ENCODE data around the gene SORCS2. TPM values are rescaled to one million over a fixed set of nuclear protein-coding genes. Genes with fewer than 3 reads are reported as not detected.
A peak's percentile ranks its signal among the peaks of the same experiment; 100 is the strongest.

SORCS2 gene
- total RNA-seq, 1 donor from 2014 or later: 5.2 TPM

DNA sequence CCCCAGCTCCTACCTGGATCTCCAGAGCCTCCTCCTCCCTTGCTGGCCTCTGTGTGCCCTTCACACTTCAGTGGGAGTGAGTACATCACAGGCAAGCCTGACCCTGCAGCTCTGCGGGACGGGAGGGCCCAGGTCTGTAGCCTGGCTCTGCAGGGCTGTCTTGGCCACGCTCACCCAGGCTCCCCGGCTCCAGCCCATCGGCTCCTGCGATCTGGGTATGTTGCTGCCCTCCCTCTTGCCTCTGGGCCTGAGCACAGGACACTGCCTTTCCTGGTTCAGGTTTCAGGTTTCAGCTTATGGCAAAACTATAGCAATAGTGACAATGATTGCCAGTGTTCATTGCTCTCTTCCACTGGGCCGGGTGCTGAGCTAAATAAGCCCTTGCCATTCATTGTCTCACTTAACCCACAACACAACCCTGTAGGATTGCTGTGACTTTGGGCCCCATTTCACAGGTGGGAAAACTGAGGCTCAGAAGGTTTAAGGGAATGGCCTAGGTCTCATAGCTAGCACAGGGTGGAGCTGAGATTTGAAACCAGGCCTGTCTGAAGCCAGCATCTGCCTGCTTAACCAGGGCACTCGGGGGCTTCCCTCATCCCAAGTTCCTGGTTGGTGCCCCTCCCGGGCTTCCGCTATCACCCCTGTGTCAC, 44.6 kb upstream of the SORCS2 start:
- Mint-ChIP-seq H3K27ac (peak overlapping the region; percentile 21), H3K27me3 (ENCODE audit: insufficient read depth, low read depth) (peaks cover 3% of the 10 kb centered on the region), H3K9me3 (no peaks in the 10 kb centered on the region), H3K4me1 (peaks cover 22% of the 10 kb centered on the region), H3K36me3 (no peaks in the 10 kb centered on the region), H3K4me3 (no peak overlapping the region)
- H3K9me3 ChIP-seq (ENCODE audit: low read depth): no peaks in the 10 kb centered on the region
- H2AFZ ChIP-seq (replicated peaks): no peak overlapping the region
- H3K27me3 ChIP-seq: no peaks in the 10 kb centered on the region
- no peak overlapping the region for H3K27ac ChIP-seq
- H4K20me1 ChIP-seq (ENCODE audit: low read depth): no peaks in the 10 kb centered on the region
- H3K4me1 ChIP-seq: peaks cover 3% of the 10 kb centered on the region
- no peak for DNase-seq (ENCODE audit: low spot score)
- H3F3A ChIP-seq (ENCODE audit: low read depth): peaks cover 9% of the 10 kb centered on the region
- H3K9ac ChIP-seq: no peak overlapping the region
- H3K36me3 ChIP-seq: no peaks in the 10 kb centered on the region
- no peak overlapping the region for H3K4me3 ChIP-seq
- TF ChIP-seq CTCF (IDR thresholded peaks at IDR 0.05) (no peak), EZH2phosphoT487 (IDR thresholded peaks at IDR 0.05) (no peak), EZH2 (IDR thresholded peaks at IDR 0.05) (no peak)
- no peak overlapping the region for H3K4me2 ChIP-seq
- no peaks in the 10 kb centered on the region for H3K79me2 ChIP-seq (ENCODE audit: low read depth)

GRCh38 chr4:7148337-7148736, 44.0 kb upstream of the SORCS2 start:
- no peaks in the 10 kb centered on the region for H3K4me1 ChIP-seq
- no peak overlapping the region for H3K27ac ChIP-seq
- no peak overlapping the region for H3K4me2 ChIP-seq
- no peak for DNase-seq (ENCODE audit: low spot score)
- no peak for TF ChIP-seq CTCF (IDR thresholded peaks at IDR 0.05)
- no peak for TF ChIP-seq EZH2phosphoT487 (IDR thresholded peaks at IDR 0.05)
- TF ChIP-seq EZH2 (IDR thresholded peaks at IDR 0.05): no peak
- peaks cover 4% of the 10 kb centered on the region for H3F3A ChIP-seq (ENCODE audit: low read depth)
- no peak overlapping the region for H3K4me3 ChIP-seq
- H3K9me3 ChIP-seq (ENCODE audit: low read depth): no peaks in the 10 kb centered on the region
- Mint-ChIP-seq H3K36me3 (no peaks in the 10 kb centered on the region), H3K9me3 (no peaks in the 10 kb centered on the region), H3K27ac (no peak overlapping the region), H3K27me3 (ENCODE audit: insufficient read depth, low read depth) (peaks cover 3% of the 10 kb centered on the region), H3K4me3 (no peak overlapping the region), H3K4me1 (peaks cover 19% of the 10 kb centered on the region)
- no peak overlapping the region for H2AFZ ChIP-seq (replicated peaks)
- H3K79me2 ChIP-seq (ENCODE audit: low read depth): no peaks in the 10 kb centered on the region
- no peak overlapping the region for H3K9ac ChIP-seq
- no peaks in the 10 kb centered on the region for H3K27me3 ChIP-seq
- H4K20me1 ChIP-seq (ENCODE audit: low read depth): no peaks in the 10 kb centered on the region
- H3K36me3 ChIP-seq: no peaks in the 10 kb centered on the region

DNA sequence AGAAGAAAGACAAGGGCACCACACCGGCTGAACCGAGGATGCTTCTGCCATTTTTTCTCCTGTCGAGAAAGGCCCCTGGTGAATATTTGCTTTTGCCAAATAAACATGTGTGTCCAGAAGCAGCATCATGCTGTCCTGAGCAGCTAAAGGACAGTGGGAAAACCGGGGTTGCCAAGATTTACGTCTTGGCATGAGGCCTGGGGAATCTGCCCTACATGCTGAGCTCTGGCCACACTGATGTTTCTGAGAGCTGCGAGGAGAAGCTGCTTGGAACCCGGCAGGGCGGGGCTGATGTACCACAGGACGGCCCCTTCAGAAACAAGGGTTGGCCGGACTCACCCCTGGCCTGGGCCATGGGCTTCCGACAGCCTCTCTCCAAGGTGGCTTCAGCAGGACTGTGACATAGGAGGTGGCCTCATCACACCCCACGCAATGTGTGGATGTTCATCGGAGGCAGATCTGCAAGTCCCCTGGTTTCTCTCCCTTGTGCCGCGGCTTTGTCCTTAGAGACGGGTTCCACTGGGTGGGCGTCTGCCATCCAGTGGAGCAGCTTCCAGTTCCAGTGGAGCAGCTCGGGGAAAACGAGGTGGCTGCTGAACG, 42.2 kb upstream of the SORCS2 start:
- Mint-ChIP-seq H3K27ac (no peak overlapping the region), H3K4me3 (no peak overlapping the region), H3K4me1 (peaks cover 17% of the 10 kb centered on the region), H3K36me3 (no peaks in the 10 kb centered on the region), H3K9me3 (no peaks in the 10 kb centered on the region), H3K27me3 (ENCODE audit: insufficient read depth, low read depth) (peaks cover 3% of the 10 kb centered on the region)
- Histone ChIP-seq H3K36me3 (no peaks in the 10 kb centered on the region), H4K20me1 (ENCODE audit: low read depth) (no peaks in the 10 kb centered on the region), H3K79me2 (ENCODE audit: low read depth) (no peaks in the 10 kb centered on the region), H3K4me2 (no peak overlapping the region), H3K27me3 (no peaks in the 10 kb centered on the region), H3F3A (ENCODE audit: low read depth) (no peaks in the 10 kb centered on the region), H2AFZ (replicated peaks) (no peak overlapping the region), H3K9me3 (ENCODE audit: low read depth) (no peaks in the 10 kb centered on the region), H3K4me3 (no peak overlapping the region), H3K9ac (no peak overlapping the region), H3K4me1 (no peaks in the 10 kb centered on the region), H3K27ac (no peak overlapping the region)
- DNase-seq (ENCODE audit: low spot score): no peak
- TF ChIP-seq EZH2 (IDR thresholded peaks at IDR 0.05) (no peak), CTCF (IDR thresholded peaks at IDR 0.05) (no peak), EZH2phosphoT487 (IDR thresholded peaks at IDR 0.05) (no peak)

Measured in neural progenitor cell (in vitro differentiated cells).